CD14-positive monocyte (primary cell): ENCODE results near the gene MDM4. TPM values are rescaled to one million over a fixed set of nuclear protein-coding genes. Genes with fewer than 3 reads are reported as not detected.
A peak's percentile ranks its signal among the peaks of the same experiment; 100 is the strongest.

Experiments used
- DNase-seq, 3 donors: peaks; one replicate each; pipeline ENCODE4 v3.0.0-alpha.2; 2011 to 2022
- H2AFZ ChIP-seq: 2 replicates; pipeline ENCODE4 v1.6.0; 2012; ENCODE audit warnings: mild to moderate bottlenecking, low read depth, low read length, inconsistent platforms; ENCODE audit not compliant: insufficient read depth, poor library complexity, severe bottlenecking
- H3K27ac ChIP-seq, 2 donors: 1 replicate in 1 of 2; 2 replicates in 1 of 2; pipeline ENCODE4 v1.5.1; 2012 to 2013; ENCODE audit warnings: low read length in 2 of 2, control low read depth in 1 of 2, inconsistent platforms in 1 of 2, low read depth in 1 of 2, mild to moderate bottlenecking in 1 of 2
- H3K27me3 ChIP-seq, 2 donors: one replicate each; pipeline versions ENCODE4 v1.6.0 to v1.6.1; 2011 to 2013; ENCODE audit warnings: low read length in 2 of 2; ENCODE audit not compliant: control insufficient read depth in 2 of 2, insufficient read depth in 2 of 2
- H3K36me3 ChIP-seq, 2 donors: replicated peaks in 1 of 2; 1 replicate in 1 of 2; 2 replicates in 1 of 2; pipeline versions ENCODE4 v1.5.1 to v1.6.1; 2012 to 2013; ENCODE audit warnings: low read length in 2 of 2, control low read depth in 1 of 2, inconsistent platforms in 1 of 2, mild to moderate bottlenecking in 1 of 2; ENCODE audit not compliant: insufficient read depth in 2 of 2, control insufficient read depth in 1 of 2
- H3K4me1 ChIP-seq, 2 donors: 1 replicate in 1 of 2; 2 replicates in 1 of 2; pipeline versions ENCODE4 v1.5.1 to v1.6.1; 2012 to 2013; ENCODE audit warnings: low read length in 2 of 2, control low read depth in 1 of 2, inconsistent platforms in 1 of 2, mild to moderate bottlenecking in 1 of 2, moderate library complexity in 1 of 2; ENCODE audit not compliant: insufficient read depth in 2 of 2, control insufficient read depth in 1 of 2
- H3K4me2 ChIP-seq: replicated peaks from 2 replicates; pipeline ENCODE3; 2012; ENCODE audit warnings: low read length, moderate library complexity, mild to moderate bottlenecking; ENCODE audit not compliant: poor library complexity, severe bottlenecking; ENCODE audit errors: extremely low read depth
- H3K4me3 ChIP-seq, 3 experiments: fragments of 200-600 bp in 1 of 3; sonication (generic) in 1 of 3; replicated peaks in 1 of 3; 1 replicate in 2 of 3; 2 replicates in 1 of 3; pipeline ENCODE4 v1.5.1; 2011 to 2013; ENCODE audit warnings: low read length in 3 of 3, mild to moderate bottlenecking in 3 of 3, control low read depth in 2 of 3, low read depth in 2 of 3, inconsistent platforms in 1 of 3, moderate library complexity in 1 of 3
- H3K79me2 ChIP-seq: 2 replicates; pipeline ENCODE4 v1.6.0; 2012; ENCODE audit warnings: mild to moderate bottlenecking, control low read depth, inconsistent platforms, low read length, moderate library complexity; ENCODE audit not compliant: insufficient read depth
- H3K9ac ChIP-seq: 2 replicates; pipeline ENCODE4 v1.6.0; 2017; ENCODE audit warnings: low read length, mild to moderate bottlenecking; ENCODE audit not compliant: insufficient read depth, poor library complexity, severe bottlenecking
- H3K9me3 ChIP-seq, 2 donors: replicated peaks in 1 of 2; 1 replicate in 1 of 2; 2 replicates in 1 of 2; pipeline versions ENCODE4 v1.5.1 to v1.6.1; 2012 to 2013; ENCODE audit warnings: low read length in 2 of 2, control low read depth in 1 of 2; ENCODE audit not compliant: control insufficient read depth in 1 of 2, insufficient read depth in 1 of 2
- H4K20me1 ChIP-seq: 2 replicates; pipeline ENCODE4 v1.6.0; 2012; ENCODE audit warnings: mild to moderate bottlenecking, low read length, control low read depth, moderate library complexity; ENCODE audit not compliant: insufficient read depth
- H3K27ac Mint-ChIP-seq, 7 donors: one replicate each; pipeline ENCODE4 v1.8.0; 2020; ENCODE audit warnings: mild to moderate bottlenecking in 7 of 7, mixed read lengths in 7 of 7, moderate library complexity in 6 of 7, inconsistent platforms in 2 of 7
- H3K27me3 Mint-ChIP-seq, 3 donors: one replicate each; pipeline ENCODE4 v1.8.0; 2021 to 2022; ENCODE audit warnings: low read depth in 3 of 3, mild to moderate bottlenecking in 3 of 3, mixed read lengths in 3 of 3, moderate library complexity in 3 of 3, inconsistent platforms in 1 of 3
- H3K36me3 Mint-ChIP-seq, 2 donors: one replicate each; pipeline ENCODE4 v1.8.0; 2020; ENCODE audit warnings: mixed read lengths in 2 of 2, inconsistent platforms in 1 of 2, mild to moderate bottlenecking in 1 of 2
- H3K4me1 Mint-ChIP-seq: one replicate; pipeline ENCODE4 v1.8.0; 2020; ENCODE audit warnings: mild to moderate bottlenecking, mixed read lengths
- H3K4me3 Mint-ChIP-seq, 2 donors: one replicate each; pipeline ENCODE4 v1.8.0; 2020; ENCODE audit warnings: mild to moderate bottlenecking in 2 of 2, mixed read lengths in 2 of 2, moderate library complexity in 1 of 2
- H3K9me3 Mint-ChIP-seq, 7 donors: one replicate each; pipeline ENCODE4 v1.8.0; 2020 to 2022; ENCODE audit warnings: mixed read lengths in 7 of 7, mild to moderate bottlenecking in 6 of 7, moderate library complexity in 6 of 7, inconsistent platforms in 2 of 7
- WGBS: methylation state at CpG from one replicate; pipeline ENCODE4 v1.1.5; 2013; ENCODE audit warnings: missing lambda C conversion rate; ENCODE audit not compliant: insufficient coverage; 5-methylcytosine and 5-hydroxymethylcytosine counted together
- intact Hi-C, 2 donors: fragments of 100-400 bp; cut with micrococcal nuclease; formaldehyde crosslinking; loops; one replicate each; pipeline versions ENCODE4 v1.15.0 to v1.15.1; 2023
- polyA plus RNA-seq, 3 donors: library from polyadenylated mRNA; depleted of rRNA in 1 of 3; unstranded in 2 of 3; stranded (reverse) in 1 of 3; fragments of 300-500 nt in 2 of 3; fragments of >200 nt in 1 of 3; fragmentation: Illumina TruSeq in 2 of 3; gene quantifications; 1 replicate in 2 of 3; 2 replicates in 1 of 3; pipeline ENCODE4 v1.2.3, GENCODE V29; 2012 to 2021
- TF ChIP-seq, protein P1 (sequence below): fragments of 200-600 bp; IDR thresholded peaks from one replicate; pipeline ENCODE4 v1.8.0; 2022; ENCODE audit warnings: antibody characterized with exemption, mild to moderate bottlenecking

Gene MDM4
- polyA plus RNA-seq, 3 donors: 7.8 to 37.0 (median 10.2) TPM

DNA sequence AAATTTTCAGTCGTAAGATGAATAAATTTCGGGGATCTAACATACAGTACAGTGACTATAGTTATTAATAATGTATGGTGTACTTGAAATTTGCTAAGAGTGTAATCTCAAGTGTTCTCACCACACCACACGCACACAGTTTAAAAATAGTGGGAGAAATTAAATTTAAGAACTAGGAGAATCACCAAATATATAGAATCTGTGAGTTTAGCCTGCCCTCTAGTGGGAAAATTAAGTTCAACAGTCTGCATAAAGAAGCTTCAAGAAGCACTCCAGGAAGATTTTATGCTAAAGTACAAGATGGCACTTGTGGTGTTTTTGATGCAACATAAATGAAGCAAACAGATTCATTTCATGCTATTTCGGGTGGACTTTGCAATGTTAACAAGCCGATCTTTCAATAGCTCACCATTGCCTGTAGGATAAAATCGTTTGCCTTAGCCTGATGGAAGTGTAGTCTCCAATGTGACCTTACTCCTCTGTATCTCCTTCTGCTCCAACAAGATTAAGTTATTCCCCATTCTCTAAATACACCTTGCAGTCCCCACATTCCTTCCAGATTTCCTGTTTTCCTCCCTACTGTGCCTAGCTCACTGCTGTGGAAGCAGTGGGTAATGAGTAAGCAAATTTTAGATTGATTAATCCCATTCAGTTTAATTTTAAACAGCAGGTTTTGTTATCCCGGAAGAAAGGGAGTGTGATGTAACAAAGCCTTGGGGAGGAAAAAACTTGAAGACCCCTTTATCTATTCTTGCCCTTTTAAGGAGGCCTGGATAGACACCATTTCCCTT lies 12.9 kb upstream of the MDM4 start:
- Histone ChIP-seq H3K9me3 (no peaks in the 10 kb centered on the region), H3K4me3 (no peak overlapping the region), H3K79me2 (no peaks in the 10 kb centered on the region), H3K4me2 (no peak overlapping the region), H3K4me1 (peaks cover 27 to 40% of the 10 kb centered on the region in 2 donors), H3K27me3 (no peaks in the 10 kb centered on the region), H4K20me1 (no peaks in the 10 kb centered on the region), H3K27ac (no peak overlapping the region), H2AFZ (no peak overlapping the region), H3K36me3 (no peaks in the 10 kb centered on the region), H3K9ac (no peak overlapping the region)
- Mint-ChIP-seq H3K36me3 (no peaks in the 10 kb centered on the region), H3K4me3 (no peak overlapping the region), H3K27ac (peak overlapping the region in 2 of 7 donors; percentile 11 to 14), H3K27me3 (peaks cover 0 to 2% (median under 1%) of the 10 kb centered on the region in 3 donors), H3K9me3 (peaks cover 0 to 2% (median 0%) of the 10 kb centered on the region in 7 donors), H3K4me1 (peaks cover 34% of the 10 kb centered on the region)
- peak; percentile 50 to 76 (median 63) for DNase-seq
- TF ChIP-seq, protein P1, sequence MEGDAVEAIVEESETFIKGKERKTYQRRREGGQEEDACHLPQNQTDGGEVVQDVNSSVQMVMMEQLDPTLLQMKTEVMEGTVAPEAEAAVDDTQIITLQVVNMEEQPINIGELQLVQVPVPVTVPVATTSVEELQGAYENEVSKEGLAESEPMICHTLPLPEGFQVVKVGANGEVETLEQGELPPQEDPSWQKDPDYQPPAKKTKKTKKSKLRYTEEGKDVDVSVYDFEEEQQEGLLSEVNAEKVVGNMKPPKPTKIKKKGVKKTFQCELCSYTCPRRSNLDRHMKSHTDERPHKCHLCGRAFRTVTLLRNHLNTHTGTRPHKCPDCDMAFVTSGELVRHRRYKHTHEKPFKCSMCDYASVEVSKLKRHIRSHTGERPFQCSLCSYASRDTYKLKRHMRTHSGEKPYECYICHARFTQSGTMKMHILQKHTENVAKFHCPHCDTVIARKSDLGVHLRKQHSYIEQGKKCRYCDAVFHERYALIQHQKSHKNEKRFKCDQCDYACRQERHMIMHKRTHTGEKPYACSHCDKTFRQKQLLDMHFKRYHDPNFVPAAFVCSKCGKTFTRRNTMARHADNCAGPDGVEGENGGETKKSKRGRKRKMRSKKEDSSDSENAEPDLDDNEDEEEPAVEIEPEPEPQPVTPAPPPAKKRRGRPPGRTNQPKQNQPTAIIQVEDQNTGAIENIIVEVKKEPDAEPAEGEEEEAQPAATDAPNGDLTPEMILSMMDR: peak; percentile 81
- WGBS: 0% methylated on average over 1 of the region's 7 CpGs
- intact Hi-C loops: loop anchor here (1.0 to 5.0 kb wide), 2 partner anchors 56 to 57 kb away; no protein-coding TSS in a partner anchor

- H3K4me2 ChIP-seq: no peak overlapping the region
- no peak for DNase-seq
- H2AFZ ChIP-seq: no peak overlapping the region
- Mint-ChIP-seq H3K9me3 (peaks cover 0 to 2% (median 0%) of the 10 kb centered on the region in 7 donors), H3K4me3 (no peak overlapping the region), H3K4me1 (peaks cover 30% of the 10 kb centered on the region), H3K36me3 (no peaks in the 10 kb centered on the region), H3K27ac (no peak overlapping the region), H3K27me3 (no peaks in the 10 kb centered on the region)
- H3K4me1 ChIP-seq: peaks cover 25 to 35% of the 10 kb centered on the region in 2 donors
- H3K4me3 ChIP-seq: no peak overlapping the region
- no peaks in the 10 kb centered on the region for H3K79me2 ChIP-seq
- TF ChIP-seq, protein P1: no peak
- intact Hi-C loops: loop anchor here (1.0 to 5.0 kb wide), 2 partner anchors 57 to 58 kb away; no protein-coding TSS in a partner anchor
- H3K9me3 ChIP-seq: no peaks in the 10 kb centered on the region
- H3K9ac ChIP-seq: no peak overlapping the region
- no CpG with 5 or more reads among the region's 4 CpGs for WGBS
- no peaks in the 10 kb centered on the region for H3K27me3 ChIP-seq
- no peak overlapping the region for H3K27ac ChIP-seq
- no peaks in the 10 kb centered on the region for H3K36me3 ChIP-seq
- no peaks in the 10 kb centered on the region for H4K20me1 ChIP-seq
Observed at GRCh38 chr1:204503913-204504519, 12.2 kb upstream of the MDM4 start.
